M059J (cell line): Measurements from ENCODE around the gene ANKRD16. TPM values are rescaled to one million over a fixed set of nuclear protein-coding genes. Genes with fewer than 3 reads are reported as not detected.

Experiments
- total RNA-seq: library from RNA; depleted of rRNA; stranded (reverse); fragments of >200 nt; shearing (Covaris generic); gene quantifications from 2 replicates; pipeline ENCODE4 v1.2.3, GENCODE V29; 2014; rRNA removed

ANKRD16 gene
- total RNA-seq, 1 experiment from 2014 or later: 1.6 TPM

Other genes starting within 250 kb of the ANKRD16 start
- 7.0 and 8.4 TPM in 2 replicates for gene ASB13, start 223.3 kb downstream of the ANKRD16 start, total RNA-seq
- gene TASOR2, start 205.1 kb downstream of the ANKRD16 start, total RNA-seq: 34.6 and 55.0 TPM in 2 replicates
- 199 and 210 TPM in 2 replicates for gene GDI2, start 76.5 kb downstream of the ANKRD16 start, total RNA-seq
- 32.3 and 51.9 TPM in 2 replicates for gene FBH1, start 350 bp upstream of the ANKRD16 start, total RNA-seq
- gene IL15RA, start 87.7 kb upstream of the ANKRD16 start, total RNA-seq: 14.9 and 26.3 TPM in 2 replicates
- not detected in 2 replicates for gene IL2RA, start 172.5 kb upstream of the ANKRD16 start, total RNA-seq
- gene RBM17, start 199.1 kb upstream of the ANKRD16 start, total RNA-seq: 15.5 and 17.1 TPM in 2 replicates